Measurements from ENCODE around the gene AFAP1L1.

Gene AFAP1L1

DNA sequence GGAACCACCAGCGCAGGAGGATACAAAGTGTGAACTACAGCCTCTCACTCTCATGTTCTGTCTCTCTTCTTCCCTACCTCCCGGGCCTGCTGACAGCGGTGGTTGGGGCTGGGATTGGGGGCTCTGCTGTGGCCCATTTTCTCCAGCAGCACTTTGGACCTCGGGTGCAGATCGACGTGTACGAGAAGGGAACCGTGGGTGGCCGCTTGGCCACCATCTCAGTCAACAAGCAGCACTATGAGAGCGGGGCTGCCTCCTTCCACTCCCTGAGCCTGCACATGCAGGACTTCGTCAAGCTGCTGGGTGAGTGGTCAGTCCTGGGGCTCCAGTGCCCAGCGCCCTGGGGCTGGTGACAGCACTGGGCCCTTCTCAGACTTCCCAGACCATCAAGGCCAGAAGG, 90.9 kb downstream of the AFAP1L1 start:
- Histone ChIP-seq H3K9me3 (ENCODE audit: control insufficient read depth, insufficient read depth, low read length) (no peaks in the 10 kb centered on the region), H3K27me3 (ENCODE audit: control insufficient read depth, insufficient read depth, low read length) (no peaks in the 10 kb centered on the region), H3K36me3 (ENCODE audit: control insufficient read depth, insufficient read depth, low read length) (no peaks in the 10 kb centered on the region), H3K27ac (ENCODE audit: low read length) (no peak overlapping the region), H3K4me3 (ENCODE audit: low read length) (no peak overlapping the region), H3K4me1 (ENCODE audit: control insufficient read depth, insufficient read depth, low read length) (peaks cover 3% of the 10 kb centered on the region; the same call in 1 of the 2 replicates)
- WGBS (ENCODE audit: insufficient coverage, insufficient read length), result no CpG with 5 or more reads among the region's 12 CpGs
- DNase-seq (ENCODE audit: low read depth, low spot score), result no peak

GRCh38 chr5:149363358-149363757, 91.7 kb downstream of the AFAP1L1 start:
- Histone ChIP-seq H3K4me1 (ENCODE audit: control insufficient read depth, insufficient read depth, low read length) (peaks cover 3% of the 10 kb centered on the region; the same call in 1 of the 2 replicates), H3K36me3 (ENCODE audit: control insufficient read depth, insufficient read depth, low read length) (no peaks in the 10 kb centered on the region)
- DNase-seq (ENCODE audit: low read depth, low spot score), result no peak

GRCh38 chr5:149363936-149364335, 92.3 kb downstream of the AFAP1L1 start:
- no peak overlapping the region for H3K4me3 ChIP-seq (ENCODE audit: low read length)
- WGBS (ENCODE audit: insufficient coverage, insufficient read length), result no CpG with 5 or more reads among the region's 9 CpGs
- no peak for DNase-seq (ENCODE audit: low read depth, low spot score)
- peaks cover 1% of the 10 kb centered on the region; the same call in 1 of the 2 replicates for H3K4me1 ChIP-seq (ENCODE audit: control insufficient read depth, insufficient read depth, low read length)
- H3K27me3 ChIP-seq (ENCODE audit: control insufficient read depth, insufficient read depth, low read length), result no peaks in the 10 kb centered on the region
- H3K27ac ChIP-seq (ENCODE audit: low read length), result no peak overlapping the region
- H3K9me3 ChIP-seq (ENCODE audit: control insufficient read depth, insufficient read depth, low read length), result no peaks in the 10 kb centered on the region
- no peaks in the 10 kb centered on the region for H3K36me3 ChIP-seq (ENCODE audit: control insufficient read depth, insufficient read depth, low read length)

More at GRCh38 chr5:149363358-149363757, 91.7 kb downstream of the AFAP1L1 start:
- no peaks in the 10 kb centered on the region for H3K9me3 ChIP-seq (ENCODE audit: control insufficient read depth, insufficient read depth, low read length)
- H3K4me3 ChIP-seq (ENCODE audit: low read length), result no peak overlapping the region
- no peaks in the 10 kb centered on the region for H3K27me3 ChIP-seq (ENCODE audit: control insufficient read depth, insufficient read depth, low read length)
- H3K27ac ChIP-seq (ENCODE audit: low read length), result no peak overlapping the region

- H3K9me3 ChIP-seq (ENCODE audit: control insufficient read depth, insufficient read depth, low read length), result no peaks in the 10 kb centered on the region
- H3K4me1 ChIP-seq (ENCODE audit: control insufficient read depth, insufficient read depth, low read length), result peaks cover 1% of the 10 kb centered on the region; the same call in 1 of the 2 replicates
- H3K27ac ChIP-seq (ENCODE audit: low read length), result no peak overlapping the region
- no peaks in the 10 kb centered on the region for H3K36me3 ChIP-seq (ENCODE audit: control insufficient read depth, insufficient read depth, low read length)
- no peak overlapping the region for H3K4me3 ChIP-seq (ENCODE audit: low read length)
- no peak for DNase-seq (ENCODE audit: low read depth, low spot score)
- no peaks in the 10 kb centered on the region for H3K27me3 ChIP-seq (ENCODE audit: control insufficient read depth, insufficient read depth, low read length)
- no CpG with 5 or more reads among the region's 2 CpGs for WGBS (ENCODE audit: insufficient coverage, insufficient read length)
Measured at GRCh38 chr5:149364719-149365118, 93.1 kb downstream of the AFAP1L1 start.

DNA sequence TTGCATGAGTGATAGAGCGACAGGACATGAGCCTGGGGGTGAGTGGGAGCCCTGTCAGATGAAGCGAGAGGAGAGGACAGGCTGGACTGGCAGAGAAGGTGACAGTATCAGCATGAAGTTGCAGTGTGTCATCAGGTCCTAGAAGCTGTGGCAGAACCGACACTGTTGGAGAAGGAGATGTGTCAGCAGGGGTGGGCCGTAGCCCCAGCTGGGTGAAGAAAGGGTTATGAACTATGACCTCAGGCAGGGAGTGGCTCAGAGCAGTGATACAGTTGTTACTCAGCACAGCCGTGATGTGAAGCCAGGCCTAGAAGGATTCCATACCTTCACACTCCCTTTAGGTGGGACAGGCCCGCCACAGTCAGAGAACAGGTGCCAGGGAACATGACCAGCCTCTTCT, 93.8 kb downstream of the AFAP1L1 start:
- no peak overlapping the region for H3K27ac ChIP-seq (ENCODE audit: low read length)
- WGBS (ENCODE audit: insufficient coverage, insufficient read length), result no CpG with 5 or more reads among the region's 6 CpGs
- no peaks in the 10 kb centered on the region for H3K27me3 ChIP-seq (ENCODE audit: control insufficient read depth, insufficient read depth, low read length)
- DNase-seq (ENCODE audit: low read depth, low spot score), result no peak
- H3K9me3 ChIP-seq (ENCODE audit: control insufficient read depth, insufficient read depth, low read length), result no peaks in the 10 kb centered on the region
- peaks cover 1% of the 10 kb centered on the region; the same call in 1 of the 2 replicates for H3K4me1 ChIP-seq (ENCODE audit: control insufficient read depth, insufficient read depth, low read length)
- H3K36me3 ChIP-seq (ENCODE audit: control insufficient read depth, insufficient read depth, low read length), result no peaks in the 10 kb centered on the region
- H3K4me3 ChIP-seq (ENCODE audit: low read length), result no peak overlapping the region

DNA sequence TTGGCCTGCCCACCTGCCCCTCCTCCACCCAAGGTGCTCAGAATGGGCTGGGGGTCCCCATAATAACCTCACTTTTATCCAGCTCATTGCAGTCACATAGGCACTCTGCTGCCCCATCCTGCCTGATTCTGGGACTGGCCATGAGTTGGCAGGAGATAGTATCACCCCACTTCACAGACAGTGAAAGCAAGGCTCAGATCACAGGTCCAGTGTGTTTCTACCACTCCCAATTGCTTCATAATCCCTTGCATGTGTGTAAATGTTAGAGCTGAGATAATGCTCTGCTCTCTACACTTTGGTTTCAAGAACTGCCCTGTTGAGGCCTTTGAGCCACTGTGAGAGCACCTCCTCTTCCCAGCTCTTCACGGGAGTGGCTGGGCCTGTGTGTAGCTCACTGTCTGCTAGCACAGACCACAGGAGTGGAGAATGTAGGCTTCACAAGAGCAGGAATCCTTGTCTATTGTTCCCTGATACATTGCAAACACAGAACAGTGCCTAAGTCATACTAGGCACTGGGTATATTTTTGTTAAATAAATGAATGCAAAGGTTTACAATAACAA, 94.6 kb downstream of the AFAP1L1 start:
- no peaks in the 10 kb centered on the region for H3K9me3 ChIP-seq (ENCODE audit: control insufficient read depth, insufficient read depth, low read length)
- no peaks in the 10 kb centered on the region for H3K36me3 ChIP-seq (ENCODE audit: control insufficient read depth, insufficient read depth, low read length)
- no peak overlapping the region for H3K4me3 ChIP-seq (ENCODE audit: low read length)
- no peaks in the 10 kb centered on the region for H3K27me3 ChIP-seq (ENCODE audit: control insufficient read depth, insufficient read depth, low read length)
- no peak overlapping the region for H3K27ac ChIP-seq (ENCODE audit: low read length)
- H3K4me1 ChIP-seq (ENCODE audit: control insufficient read depth, insufficient read depth, low read length), result peaks cover 1% of the 10 kb centered on the region; the same call in 1 of the 2 replicates
- no CpG with 5 or more reads among the region's 1 CpG for WGBS (ENCODE audit: insufficient coverage, insufficient read length)
- DNase-seq (ENCODE audit: low read depth, low spot score), result no peak

DNA sequence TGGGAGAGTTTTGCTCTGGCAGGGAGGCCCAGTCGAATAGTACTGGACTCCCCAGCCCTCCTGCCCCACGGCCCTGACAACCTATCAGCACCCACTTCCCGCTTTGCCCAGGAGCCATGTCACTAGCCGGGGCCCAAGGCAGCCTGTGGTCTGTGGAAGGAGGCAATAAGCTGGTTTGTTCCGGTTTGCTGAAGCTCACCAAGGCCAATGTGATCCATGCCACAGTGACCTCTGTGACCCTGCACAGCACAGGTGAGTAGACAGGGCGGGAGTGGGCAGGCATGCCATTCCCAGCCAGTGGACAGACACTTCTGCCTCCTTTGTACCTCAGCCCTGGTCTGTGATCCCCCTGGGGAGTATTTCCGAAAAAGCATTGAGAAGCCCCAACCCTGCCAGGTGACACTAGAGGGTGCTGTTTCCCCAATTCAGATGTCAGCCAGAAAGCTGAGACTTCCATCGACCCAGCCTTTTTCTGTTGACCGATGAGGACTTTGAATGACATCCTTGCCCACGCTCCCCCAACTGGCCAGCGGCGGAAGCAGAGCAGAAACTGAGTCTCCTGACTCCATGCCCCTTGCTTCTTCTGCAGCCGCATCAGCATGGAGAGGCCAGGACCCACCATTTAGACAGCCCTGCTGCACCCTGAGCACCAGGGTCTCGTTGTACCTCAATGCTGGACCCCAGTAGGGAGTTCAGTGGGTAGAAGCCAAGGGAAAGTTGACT, 95.8 kb downstream of the AFAP1L1 start:
- no CpG with 5 or more reads among the region's 14 CpGs for WGBS (ENCODE audit: insufficient coverage, insufficient read length)
- Histone ChIP-seq H3K9me3 (ENCODE audit: control insufficient read depth, insufficient read depth, low read length) (no peaks in the 10 kb centered on the region), H3K27me3 (ENCODE audit: control insufficient read depth, insufficient read depth, low read length) (no peaks in the 10 kb centered on the region), H3K36me3 (ENCODE audit: control insufficient read depth, insufficient read depth, low read length) (no peaks in the 10 kb centered on the region), H3K27ac (ENCODE audit: low read length) (no peak overlapping the region), H3K4me3 (ENCODE audit: low read length) (no peak overlapping the region), H3K4me1 (ENCODE audit: control insufficient read depth, insufficient read depth, low read length) (peaks cover 1% of the 10 kb centered on the region; the same call in 1 of the 2 replicates)
- DNase-seq (ENCODE audit: low read depth, low spot score), result peak; percentile 91

- no peak overlapping the region for H3K27ac ChIP-seq (ENCODE audit: low read length)
- DNase-seq (ENCODE audit: low read depth, low spot score), result no peak
- WGBS (ENCODE audit: insufficient coverage, insufficient read length), result no CpG with 5 or more reads among the region's 22 CpGs
Measured at GRCh38 chr5:149367972-149368645, 96.5 kb downstream of the AFAP1L1 start.

GRCh38 chr5:149370878-149371277, 99.2 kb downstream of the AFAP1L1 start:
- DNase-seq (ENCODE audit: low read depth, low spot score), result no peak
- Histone ChIP-seq H3K4me3 (ENCODE audit: low read length) (no peak overlapping the region), H3K4me1 (ENCODE audit: control insufficient read depth, insufficient read depth, low read length) (peaks cover 1% of the 10 kb centered on the region; the same call in 1 of the 2 replicates), H3K27ac (ENCODE audit: low read length) (no peak overlapping the region), H3K27me3 (ENCODE audit: control insufficient read depth, insufficient read depth, low read length) (no peaks in the 10 kb centered on the region), H3K9me3 (ENCODE audit: control insufficient read depth, insufficient read depth, low read length) (no peaks in the 10 kb centered on the region), H3K36me3 (ENCODE audit: control insufficient read depth, insufficient read depth, low read length) (no peaks in the 10 kb centered on the region)
- no CpG with 5 or more reads among the region's 2 CpGs for WGBS (ENCODE audit: insufficient coverage, insufficient read length)

More at GRCh38 chr5:149367972-149368645, 96.5 kb downstream of the AFAP1L1 start:
- Histone ChIP-seq H3K4me3 (ENCODE audit: low read length) (no peak overlapping the region), H3K36me3 (ENCODE audit: control insufficient read depth, insufficient read depth, low read length) (no peaks in the 10 kb centered on the region), H3K4me1 (ENCODE audit: control insufficient read depth, insufficient read depth, low read length) (peaks cover 1% of the 10 kb centered on the region; the same call in 1 of the 2 replicates), H3K27me3 (ENCODE audit: control insufficient read depth, insufficient read depth, low read length) (no peaks in the 10 kb centered on the region), H3K9me3 (ENCODE audit: control insufficient read depth, insufficient read depth, low read length) (no peaks in the 10 kb centered on the region)

GRCh38 chr5:149371296-149371962, 99.8 kb downstream of the AFAP1L1 start:
- no peaks in the 10 kb centered on the region for H3K9me3 ChIP-seq (ENCODE audit: control insufficient read depth, insufficient read depth, low read length)
- peaks cover 1% of the 10 kb centered on the region; the same call in 1 of the 2 replicates for H3K4me1 ChIP-seq (ENCODE audit: control insufficient read depth, insufficient read depth, low read length)
- H3K27ac ChIP-seq (ENCODE audit: low read length), result no peak overlapping the region
- WGBS (ENCODE audit: insufficient coverage, insufficient read length), result no CpG with 5 or more reads among the region's 12 CpGs
- H3K36me3 ChIP-seq (ENCODE audit: control insufficient read depth, insufficient read depth, low read length), result no peaks in the 10 kb centered on the region
- DNase-seq (ENCODE audit: low read depth, low spot score), result peak; percentile 73
- H3K27me3 ChIP-seq (ENCODE audit: control insufficient read depth, insufficient read depth, low read length), result no peaks in the 10 kb centered on the region
- H3K4me3 ChIP-seq (ENCODE audit: low read length), result no peak overlapping the region

Measured in iPS DF 6.9 (cell line).